ENCODE results near the gene HMCN1. TPM values are rescaled to one million over a fixed set of nuclear protein-coding genes. Genes with fewer than 3 reads are reported as not detected.

The HMCN1 gene
- polyA plus RNA-seq, 3 donors, result 58.5 to 61.5 (median 59.8) TPM

GRCh38 chr1:185942961-185943360 is 208.8 kb downstream of the HMCN1 start:
- DNase-seq (ENCODE audit: low read depth in 3 of 3, low spot score in 2 of 3), result no peak

GRCh38 chr1:185956881-185957280 is 222.7 kb downstream of the HMCN1 start:
- no peak for DNase-seq (ENCODE audit: low read depth in 3 of 3, low spot score in 2 of 3)

- DNase-seq (ENCODE audit: low read depth in 3 of 3, low spot score in 2 of 3), result no peak
Measured at GRCh38 chr1:185957441-185958363, 223.5 kb downstream of the HMCN1 start.

GRCh38 chr1:185960422-185961321 is 226.5 kb downstream of the HMCN1 start:
- peak; percentile 40 to 52 (median 42) for DNase-seq (ENCODE audit: low read depth in 3 of 3, low spot score in 2 of 3)

GRCh38 chr1:185961664-185962063 is 227.5 kb downstream of the HMCN1 start:
- DNase-seq (ENCODE audit: low read depth in 3 of 3, low spot score in 2 of 3), result no peak

GRCh38 chr1:185964946-185965345 is 230.8 kb downstream of the HMCN1 start:
- DNase-seq (ENCODE audit: low read depth in 3 of 3, low spot score in 2 of 3), result no peak

- DNase-seq (ENCODE audit: low read depth in 3 of 3, low spot score in 2 of 3), result no peak
Measured at GRCh38 chr1:185965870-185966269, 231.7 kb downstream of the HMCN1 start.

- no peak for DNase-seq (ENCODE audit: low read depth in 3 of 3, low spot score in 2 of 3)
Measured at GRCh38 chr1:185966471-185966870, 232.3 kb downstream of the HMCN1 start.

GRCh38 chr1:185969028-185969427 is 234.8 kb downstream of the HMCN1 start:
- no peak for DNase-seq (ENCODE audit: low read depth in 3 of 3, low spot score in 2 of 3)

- no peak for DNase-seq (ENCODE audit: low read depth in 3 of 3, low spot score in 2 of 3)
Measured at GRCh38 chr1:185969524-185969991, 235.4 kb downstream of the HMCN1 start.

GRCh38 chr1:185971688-185972087 is 237.5 kb downstream of the HMCN1 start:
- DNase-seq (ENCODE audit: low read depth in 3 of 3, low spot score in 2 of 3), result no peak

GRCh38 chr1:185972096-185972850 is 238.1 kb downstream of the HMCN1 start:
- no peak for DNase-seq (ENCODE audit: low read depth in 3 of 3, low spot score in 2 of 3)

- no peak for DNase-seq (ENCODE audit: low read depth in 3 of 3, low spot score in 2 of 3)
Measured at GRCh38 chr1:185973645-185974044, 239.5 kb downstream of the HMCN1 start.

- DNase-seq (ENCODE audit: low read depth in 3 of 3, low spot score in 2 of 3), result no peak
Measured at GRCh38 chr1:185974367-185975170, 240.4 kb downstream of the HMCN1 start.

GRCh38 chr1:185980891-185981290 is 246.7 kb downstream of the HMCN1 start:
- no peak for DNase-seq (ENCODE audit: low read depth in 3 of 3, low spot score in 2 of 3)

GRCh38 chr1:185984113-185984836 is 250.1 kb downstream of the HMCN1 start:
- no peak for DNase-seq (ENCODE audit: low read depth in 3 of 3, low spot score in 2 of 3)

- no peak for DNase-seq (ENCODE audit: low read depth in 3 of 3, low spot score in 2 of 3)
Measured at GRCh38 chr1:185987611-185988321, 253.6 kb downstream of the HMCN1 start.

GRCh38 chr1:185990565-185990964 is 256.4 kb downstream of the HMCN1 start:
- DNase-seq (ENCODE audit: low read depth in 3 of 3, low spot score in 2 of 3), result no peak
